Measurements from ENCODE around the gene ROMO1. TPM values are rescaled to one million over a fixed set of nuclear protein-coding genes. Genes with fewer than 3 reads are reported as not detected.
"Not testable (repeated sequence)": the region's sequence is repeated elsewhere in the genome, so short reads cannot be mapped to it uniquely, and the experiment has no call there.

The ROMO1 gene
- total and polyA plus RNA-seq, 5 experiments from 2014 or later: 39.7 to 421 (median 305) TPM

DNA sequence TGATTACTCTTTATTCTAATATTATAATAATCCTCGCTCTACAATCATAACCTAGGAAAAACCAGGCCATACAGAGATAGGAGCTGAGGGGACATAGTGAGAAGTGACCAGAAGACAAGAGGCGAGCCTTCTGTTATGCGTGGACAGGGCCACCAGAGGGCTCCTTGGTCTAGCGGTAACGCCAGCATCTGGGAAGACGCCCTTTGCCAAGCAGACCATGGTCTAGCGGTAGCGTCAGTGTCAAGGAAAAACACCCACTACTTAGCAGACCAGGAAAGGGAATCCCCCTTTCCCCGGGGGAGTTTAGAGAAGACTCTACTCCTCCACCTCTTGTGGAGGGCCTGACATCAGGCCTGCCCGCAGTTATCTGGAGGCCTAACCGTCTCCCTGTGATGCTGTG is 12.3 kb upstream of the ROMO1 start:
- ATAC-seq, H3K4me1 Mint-ChIP-seq, POLR2A ChIA-PET, H3K27me3 Mint-ChIP-seq, H3K9me3 Mint-ChIP-seq, H3K4me3 Mint-ChIP-seq, H3K27ac Mint-ChIP-seq: not testable (repeated sequence)
- H3K36me3 Mint-ChIP-seq: peaks cover 5 to 76% (median 13%) of the 10 kb centered on the region in 3 donors
- peak in 1 of 10 donors; percentile 8 for DNase-seq

DNA sequence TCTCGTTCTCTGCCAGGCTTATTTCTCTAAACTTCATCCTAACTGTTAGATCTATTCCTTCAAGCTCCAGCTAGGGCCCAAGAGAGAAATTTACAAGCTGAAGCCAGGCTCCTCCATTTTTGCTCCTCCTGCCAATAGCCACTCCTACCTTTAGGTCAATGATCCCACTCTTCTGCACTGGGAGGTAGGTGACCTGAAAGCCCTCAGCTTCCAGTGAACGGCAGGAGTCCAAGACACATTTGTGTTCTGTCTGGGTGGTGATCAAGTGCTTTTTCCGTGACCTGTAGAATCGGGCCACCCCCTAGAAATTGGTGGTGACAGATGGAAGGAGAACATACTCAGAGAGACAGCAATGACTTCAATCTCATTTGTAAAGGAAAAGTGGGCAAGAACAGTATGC is 8.9 kb upstream of the ROMO1 start:
- DNase-seq (peak in 1 of 10 donors; percentile 1), ATAC-seq (no peak)
- Mint-ChIP-seq H3K36me3 (peaks cover 5 to 77% (median 19%) of the 10 kb centered on the region in 3 donors), H3K4me1 (peaks cover 0 to 7% (median 2%) of the 10 kb centered on the region in 4 donors), H3K27ac (peak overlapping the region in 2 of 10 donors; percentile 0 to 17), H3K9me3 (no peaks in the 10 kb centered on the region), H3K4me3 (no peak overlapping the region), H3K27me3 (no peaks in the 10 kb centered on the region)
- POLR2A ChIA-PET: interaction anchor here (1.1 kb wide), 1 partner anchor 75 kb away, joined by 3 read pairs; the partner anchor contains the start of gene SPAG4

DNA sequence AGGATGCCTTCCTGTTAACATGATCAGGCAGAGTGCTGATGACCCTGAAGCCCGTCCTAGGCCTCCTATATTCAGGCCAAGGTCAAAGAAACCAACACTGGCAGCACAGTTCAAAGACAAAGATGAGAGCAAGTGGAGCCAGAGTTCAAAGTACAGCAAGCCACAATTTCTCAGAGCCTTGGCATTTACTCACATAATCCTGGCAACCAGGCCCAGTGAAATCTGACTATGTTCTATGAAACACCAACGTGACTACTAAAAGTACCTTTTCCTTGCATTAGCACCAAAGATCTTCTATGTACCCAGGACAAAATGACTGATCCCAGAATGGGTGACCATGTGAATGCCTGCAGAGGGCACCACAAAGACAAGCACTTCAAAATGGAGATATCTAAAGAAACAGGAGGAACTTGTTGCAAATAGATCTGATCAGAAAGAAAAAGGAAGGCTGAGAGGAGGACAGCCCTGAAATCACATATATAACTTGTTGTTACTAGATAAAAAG is 3.9 kb upstream of the ROMO1 start:
- H3K27ac Mint-ChIP-seq: peak overlapping the region in 3 of 10 donors; percentile 6 to 61 (median 57)
- no peaks in the 10 kb centered on the region for H3K27me3 Mint-ChIP-seq
- peaks cover 0 to 46% (median 11%) of the 10 kb centered on the region in 3 donors for H3K36me3 Mint-ChIP-seq
- POLR2A ChIA-PET: interaction anchor here (0.6 to 1.1 kb wide), 2 partner anchors 13 kb away, joined by 3 read pairs; no protein-coding TSS in a partner anchor
- ATAC-seq: no peak
- peak in 1 of 10 donors; percentile 5 for DNase-seq
- H3K4me1 Mint-ChIP-seq: peaks cover 26 to 38% (median 28%) of the 10 kb centered on the region in 4 donors
- peak overlapping the region in 1 of 10 donors; percentile 43 for H3K4me3 Mint-ChIP-seq
- no peaks in the 10 kb centered on the region for H3K9me3 Mint-ChIP-seq

DNA sequence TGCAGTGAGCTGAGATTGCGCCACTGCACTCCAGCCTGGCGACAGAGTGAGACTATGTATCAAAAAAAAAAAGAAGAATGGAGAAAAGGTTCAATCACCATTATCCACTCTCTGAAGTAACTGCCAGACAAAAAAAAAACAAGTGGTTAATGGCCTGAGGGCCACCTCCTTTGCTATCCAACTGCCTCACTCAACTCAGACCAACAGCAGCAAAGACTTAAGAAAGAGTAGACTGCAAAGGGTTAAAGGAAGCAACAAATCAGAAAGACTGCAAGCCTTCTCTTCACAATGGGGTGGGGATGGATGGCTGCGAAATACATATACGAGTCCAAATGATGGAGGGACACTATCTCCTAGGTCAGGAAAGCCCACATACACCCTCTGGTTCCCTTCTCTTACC is 3.2 kb upstream of the ROMO1 start:
- ATAC-seq (no peak), DNase-seq (peak in 1 of 10 donors; percentile 0)
- POLR2A ChIA-PET: interaction anchor here (1.1 kb wide), 1 partner anchor 12 kb away, joined by 3 read pairs; no protein-coding TSS in a partner anchor
- peaks cover 25 to 44% (median 33%) of the 10 kb centered on the region in 4 donors for H3K4me1 Mint-ChIP-seq
- no peak overlapping the region for H3K27ac Mint-ChIP-seq
- peak overlapping the region in 4 of 10 donors; percentile 26 to 47 (median 37) for H3K4me3 Mint-ChIP-seq
- no peaks in the 10 kb centered on the region for H3K27me3 Mint-ChIP-seq
- peaks cover 0 to 40% (median 11%) of the 10 kb centered on the region in 3 donors for H3K36me3 Mint-ChIP-seq
- H3K9me3 Mint-ChIP-seq: no peaks in the 10 kb centered on the region

DNA sequence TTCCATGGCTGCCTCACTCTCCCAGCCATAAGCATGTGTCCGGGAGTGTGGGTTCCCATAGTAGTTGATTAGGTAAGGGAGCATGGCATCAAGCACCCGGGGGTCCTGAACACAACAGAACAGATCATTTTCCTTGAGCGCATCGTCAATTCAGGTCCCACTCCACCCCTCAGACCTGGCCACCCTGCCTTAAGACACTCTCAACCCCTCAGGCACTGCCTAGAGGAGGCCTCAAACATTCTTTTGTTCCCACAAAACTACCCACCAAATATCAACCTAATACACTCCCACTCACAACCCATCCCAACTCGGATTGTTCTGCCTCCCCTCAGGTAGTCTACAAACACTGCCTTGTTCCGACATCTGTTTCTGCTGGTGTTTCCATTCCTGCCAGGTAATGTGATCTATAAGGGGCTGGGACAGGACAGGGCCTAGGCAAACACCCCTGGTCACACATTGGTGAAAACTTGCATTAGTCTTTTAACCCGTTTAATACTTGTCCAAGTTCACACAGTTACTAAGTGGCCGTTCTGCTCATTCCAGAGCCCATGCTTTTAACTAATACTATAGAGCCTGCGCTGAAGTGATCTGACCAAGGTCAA is 1.4 kb upstream of the ROMO1 start:
- Mint-ChIP-seq H3K4me3 (peak overlapping the region; percentile 85 to 98 (median 94)), H3K9me3 (no peaks in the 10 kb centered on the region), H3K27ac (peak overlapping the region; percentile 92 to 99 (median 96)), H3K27me3 (no peaks in the 10 kb centered on the region), H3K4me1 (peaks cover 24 to 47% (median 34%) of the 10 kb centered on the region in 4 donors), H3K36me3 (peaks cover 0 to 38% (median 11%) of the 10 kb centered on the region in 3 donors)
- ATAC-seq: no peak
- peak in 1 of 10 donors; percentile 10 for DNase-seq
- POLR2A ChIA-PET: no interaction called here

DNA sequence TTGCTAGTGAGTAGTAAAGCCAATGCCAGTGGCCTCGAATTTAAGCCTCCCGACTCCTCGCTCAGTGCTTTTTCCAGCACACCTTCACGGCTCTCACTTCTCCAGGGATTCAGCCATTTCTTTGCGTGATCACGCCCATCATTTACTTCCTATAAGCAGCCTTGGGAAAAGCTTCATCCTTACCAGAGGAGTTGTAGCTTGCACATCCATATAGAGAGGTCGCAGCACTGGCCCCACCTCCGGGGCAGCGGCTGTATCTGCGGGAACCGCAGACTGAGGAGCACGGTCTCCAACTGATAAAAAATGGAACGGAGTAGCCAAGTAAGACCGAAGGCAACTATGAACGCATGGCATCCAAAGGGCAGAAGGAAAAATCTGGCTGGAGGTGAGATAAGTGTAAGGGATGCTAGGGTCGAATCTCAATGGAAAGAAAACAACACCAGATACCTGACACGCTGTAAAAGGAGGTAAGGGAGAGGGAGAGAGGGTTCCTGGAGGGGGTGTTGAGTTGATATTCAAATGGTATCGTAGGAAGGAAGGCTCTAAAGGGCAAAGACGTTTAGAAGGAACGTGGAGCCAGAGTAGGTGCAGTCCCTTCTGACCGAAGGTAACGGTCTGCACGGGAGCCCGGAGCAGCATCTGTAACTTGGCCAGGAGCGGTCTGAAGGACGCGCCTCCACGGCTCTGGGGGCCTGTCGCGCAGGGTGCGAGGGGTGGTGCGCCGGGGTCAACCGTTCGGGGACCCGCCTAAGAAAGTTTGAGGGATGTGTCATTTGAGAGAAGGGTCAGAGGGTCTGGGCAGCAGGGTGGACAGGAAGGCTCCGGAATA is 693 bp upstream of the ROMO1 start:
- Mint-ChIP-seq H3K4me1 (peaks cover 23 to 47% (median 35%) of the 10 kb centered on the region in 4 donors), H3K4me3 (peak overlapping the region; percentile 85 to 98 (median 94)), H3K9me3 (no peaks in the 10 kb centered on the region), H3K36me3 (peaks cover 0 to 38% (median 9%) of the 10 kb centered on the region in 3 donors), H3K27me3 (no peaks in the 10 kb centered on the region), H3K27ac (peak overlapping the region; percentile 92 to 99 (median 96))
- ATAC-seq: peak; percentile 27 to 35
- no peak for DNase-seq
- POLR2A ChIA-PET: interaction anchor here (0.9 to 6.3 kb wide), 11 partner anchors 13 to 256 kb away, joined by 3 to 71 read pairs (median 4); partner anchors contain the start of genes CPNE1, RBM12, RBM39 and SCAND1

DNA sequence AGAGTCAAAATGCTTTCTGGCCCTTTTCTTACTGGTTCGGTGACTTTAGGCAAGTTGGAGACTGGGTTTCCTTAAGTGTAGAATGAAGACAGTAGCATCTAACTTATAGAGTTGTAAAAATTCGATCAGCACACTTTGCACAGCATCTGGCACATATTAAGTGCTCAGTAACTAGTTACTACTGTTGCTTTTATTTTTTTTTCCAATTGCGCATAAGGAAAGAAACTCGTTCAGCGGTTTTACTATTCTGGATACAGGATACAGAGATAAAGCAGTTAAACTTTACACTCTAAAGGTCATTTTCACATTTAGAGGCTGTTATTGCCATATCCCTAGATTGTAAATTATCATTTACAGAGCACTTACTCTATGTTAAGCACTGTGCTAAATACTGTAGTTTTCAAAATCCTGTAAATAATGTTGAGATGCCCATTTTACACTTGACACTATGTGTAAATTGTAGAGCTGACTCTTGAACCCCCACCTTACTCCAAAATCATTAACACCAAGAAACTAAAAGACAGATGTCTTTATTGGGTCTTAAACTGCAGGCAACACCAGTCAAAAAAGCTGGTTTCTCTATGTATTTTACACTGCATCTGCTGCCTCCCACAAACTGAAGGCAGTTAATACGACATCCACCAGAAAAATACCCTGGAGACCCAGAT is 886 bp downstream of the ROMO1 start:
- H3K27me3 Mint-ChIP-seq: no peaks in the 10 kb centered on the region
- H3K9me3 Mint-ChIP-seq: no peaks in the 10 kb centered on the region
- ATAC-seq (no peak), DNase-seq (no peak)
- POLR2A ChIA-PET: interaction anchor here (0.8 to 6.3 kb wide), 19 partner anchors 9 to 1219 kb away, joined by 3 to 71 read pairs (median 4); partner anchors contain the start of genes CEP250, CPNE1, PHF20 and RBM12
- H3K4me1 Mint-ChIP-seq: peaks cover 23 to 45% (median 42%) of the 10 kb centered on the region in 4 donors
- peaks cover 0 to 45% (median 9%) of the 10 kb centered on the region in 3 donors for H3K36me3 Mint-ChIP-seq
- H3K4me3 Mint-ChIP-seq: peak overlapping the region; percentile 85 to 97 (median 94)
- H3K27ac Mint-ChIP-seq: peak overlapping the region; percentile 90 to 99 (median 96)

DNA sequence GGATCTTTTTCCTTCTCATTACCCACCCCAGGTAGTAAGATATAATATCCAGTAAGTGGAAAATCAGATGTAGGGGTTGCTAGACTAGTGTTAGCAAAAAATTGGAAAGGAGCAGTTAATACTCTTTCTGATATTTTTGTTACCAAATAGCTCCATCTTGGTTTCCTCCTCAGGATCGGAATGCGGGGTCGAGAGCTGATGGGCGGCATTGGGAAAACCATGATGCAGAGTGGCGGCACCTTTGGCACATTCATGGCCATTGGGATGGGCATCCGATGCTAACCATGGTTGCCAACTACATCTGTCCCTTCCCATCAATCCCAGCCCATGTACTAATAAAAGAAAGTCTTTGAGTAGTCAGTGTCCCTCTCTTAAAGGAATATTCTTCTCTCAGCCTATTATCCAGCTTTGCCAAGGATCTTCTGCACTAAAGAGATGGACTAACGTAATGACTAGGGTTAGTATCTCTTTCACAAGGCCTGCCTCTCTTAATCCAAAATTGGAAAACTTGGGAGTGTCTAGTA is 1.5 kb downstream of the ROMO1 start:
- POLR2A ChIA-PET: interaction anchor here (0.9 to 6.3 kb wide), 10 partner anchors 9 to 254 kb away, joined by 3 to 71 read pairs (median 7); partner anchors contain the start of genes CPNE1, PHF20, RBM12 and RBM39
- Mint-ChIP-seq H3K36me3 (peaks cover 0 to 45% (median 6%) of the 10 kb centered on the region in 3 donors), H3K4me1 (peaks cover 20 to 43% (median 41%) of the 10 kb centered on the region in 4 donors), H3K27me3 (no peaks in the 10 kb centered on the region), H3K9me3 (no peaks in the 10 kb centered on the region), H3K27ac (peak overlapping the region in 9 of 10 donors; percentile 71 to 99 (median 95)), H3K4me3 (peak overlapping the region in 9 of 10 donors; percentile 22 to 97 (median 94))
- no peak for ATAC-seq
- peak in 1 of 10 donors; percentile 12 for DNase-seq

DNA sequence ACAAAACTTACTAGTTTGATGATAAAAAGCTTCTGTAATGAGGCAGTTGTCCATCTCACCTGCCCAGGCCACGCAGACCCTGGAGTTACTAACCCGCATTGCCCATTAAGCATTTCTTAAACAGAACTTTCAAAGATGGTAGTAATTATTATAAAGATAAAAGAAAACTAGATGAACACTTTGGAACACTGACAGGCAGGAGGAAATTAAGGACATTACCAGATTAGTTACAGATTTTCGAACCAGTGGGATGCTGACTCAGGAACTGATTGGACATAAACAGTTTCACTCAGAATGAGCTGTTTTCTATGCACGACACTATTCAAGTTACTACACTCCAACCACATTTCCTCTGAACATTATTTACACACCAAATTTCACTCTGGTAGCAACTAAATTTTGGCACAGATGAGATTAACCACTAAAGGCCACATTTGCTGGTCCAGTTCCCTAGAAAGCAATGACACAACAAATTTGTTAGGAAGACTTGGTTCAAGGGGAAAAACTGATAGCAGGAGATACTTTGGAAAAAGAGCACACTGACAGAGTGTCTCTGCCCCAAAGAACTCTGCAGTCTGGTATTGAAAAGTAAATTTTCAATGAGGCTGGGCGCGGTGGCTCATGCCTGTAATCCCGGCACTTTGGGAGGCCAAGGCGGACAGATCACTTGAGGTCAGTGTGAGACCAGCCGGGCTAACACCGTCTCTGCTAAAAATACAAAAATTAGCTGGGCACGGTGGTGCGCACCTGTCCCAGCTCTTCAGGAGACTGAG is 3.0 kb downstream of the ROMO1 start:
- ATAC-seq (no peak), DNase-seq (peak in 2 of 10 donors; percentile 15 to 17)
- Mint-ChIP-seq H3K36me3 (peaks cover 0 to 52% (median 11%) of the 10 kb centered on the region in 3 donors), H3K4me1 (peaks cover 20 to 41% (median 39%) of the 10 kb centered on the region in 4 donors), H3K27ac (peak overlapping the region; percentile 43 to 98 (median 56)), H3K9me3 (no peaks in the 10 kb centered on the region), H3K4me3 (peak overlapping the region in 5 of 10 donors; percentile 12 to 72 (median 34)), H3K27me3 (no peaks in the 10 kb centered on the region)
- POLR2A ChIA-PET: interaction anchor here (1.4 to 6.3 kb wide), 3 partner anchors 17 to 40 kb away, joined by 3 to 71 read pairs (median 20); partner anchors contain the start of genes CPNE1, RBM12 and RBM39

DNA sequence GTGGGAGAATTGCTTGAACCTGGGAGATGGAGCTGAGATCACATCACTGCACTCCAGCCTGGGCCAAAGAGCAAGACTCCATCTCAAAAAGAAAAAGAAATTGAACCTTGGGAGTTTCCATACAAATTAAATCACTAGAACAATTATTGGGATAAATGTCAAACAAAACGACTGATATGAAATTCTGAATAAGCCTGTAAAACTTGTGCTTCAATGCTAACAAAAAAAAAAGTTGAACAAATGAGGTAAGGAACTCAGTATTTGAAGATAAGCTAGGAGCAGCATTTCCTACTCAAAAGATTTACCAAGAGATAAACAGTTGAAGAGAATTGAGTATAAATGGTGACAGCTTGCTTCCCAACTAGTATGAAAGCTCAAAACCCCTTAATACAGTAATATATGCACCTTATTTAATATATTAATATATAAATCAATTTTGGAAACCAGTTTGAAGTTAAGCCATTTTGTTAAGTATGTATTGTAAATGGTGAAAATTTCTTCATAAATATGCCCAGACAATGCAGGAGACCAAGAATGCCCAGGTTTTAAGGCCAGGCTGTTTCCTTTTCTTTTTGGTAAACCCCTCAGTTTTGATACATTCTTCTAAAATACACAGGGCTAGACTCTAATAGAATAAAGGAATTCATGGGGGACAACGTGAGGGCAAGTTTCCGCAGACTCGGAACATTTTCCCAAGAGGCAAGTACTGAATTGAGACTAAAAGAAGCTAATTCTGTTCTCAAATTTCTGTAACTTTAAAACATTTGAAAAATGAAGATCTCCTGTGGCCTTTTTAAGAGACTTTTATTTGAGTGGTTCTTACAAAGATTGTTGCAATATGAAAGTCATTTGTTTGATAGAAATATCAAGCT is 3.9 kb downstream of the ROMO1 start:
- peaks cover 0 to 58% (median 10%) of the 10 kb centered on the region in 3 donors for H3K36me3 Mint-ChIP-seq
- POLR2A ChIA-PET: interaction anchor here (1.4 to 6.3 kb wide), 3 partner anchors 16 to 39 kb away, joined by 3 to 71 read pairs (median 3); partner anchors contain the start of gene RBM39
- H3K27me3 Mint-ChIP-seq: no peaks in the 10 kb centered on the region
- H3K4me3 Mint-ChIP-seq: peak overlapping the region in 2 of 10 donors; percentile 12 to 37
- ATAC-seq (no peak), DNase-seq (peak in 2 of 10 donors; percentile 11 to 17)
- peak overlapping the region in 6 of 10 donors; percentile 23 to 77 (median 48) for H3K27ac Mint-ChIP-seq
- H3K9me3 Mint-ChIP-seq: no peaks in the 10 kb centered on the region
- peaks cover 13 to 33% (median 31%) of the 10 kb centered on the region in 4 donors for H3K4me1 Mint-ChIP-seq
